HG02884 (cell line): ENCODE data around the gene SAFB.
"Not testable (repeated sequence)": the region's sequence is repeated elsewhere in the genome, so short reads cannot be mapped to it uniquely, and the experiment has no call there.

Experiments used
- ATAC-seq: cut with Tn5 transposase; IDR thresholded peaks from one replicate; pipeline ENCODE4 v1.9.1; 2021; ENCODE audit warnings: mild to moderate bottlenecking, moderate library complexity; ENCODE audit not compliant: unreplicated experiment

SAFB gene

DNA sequence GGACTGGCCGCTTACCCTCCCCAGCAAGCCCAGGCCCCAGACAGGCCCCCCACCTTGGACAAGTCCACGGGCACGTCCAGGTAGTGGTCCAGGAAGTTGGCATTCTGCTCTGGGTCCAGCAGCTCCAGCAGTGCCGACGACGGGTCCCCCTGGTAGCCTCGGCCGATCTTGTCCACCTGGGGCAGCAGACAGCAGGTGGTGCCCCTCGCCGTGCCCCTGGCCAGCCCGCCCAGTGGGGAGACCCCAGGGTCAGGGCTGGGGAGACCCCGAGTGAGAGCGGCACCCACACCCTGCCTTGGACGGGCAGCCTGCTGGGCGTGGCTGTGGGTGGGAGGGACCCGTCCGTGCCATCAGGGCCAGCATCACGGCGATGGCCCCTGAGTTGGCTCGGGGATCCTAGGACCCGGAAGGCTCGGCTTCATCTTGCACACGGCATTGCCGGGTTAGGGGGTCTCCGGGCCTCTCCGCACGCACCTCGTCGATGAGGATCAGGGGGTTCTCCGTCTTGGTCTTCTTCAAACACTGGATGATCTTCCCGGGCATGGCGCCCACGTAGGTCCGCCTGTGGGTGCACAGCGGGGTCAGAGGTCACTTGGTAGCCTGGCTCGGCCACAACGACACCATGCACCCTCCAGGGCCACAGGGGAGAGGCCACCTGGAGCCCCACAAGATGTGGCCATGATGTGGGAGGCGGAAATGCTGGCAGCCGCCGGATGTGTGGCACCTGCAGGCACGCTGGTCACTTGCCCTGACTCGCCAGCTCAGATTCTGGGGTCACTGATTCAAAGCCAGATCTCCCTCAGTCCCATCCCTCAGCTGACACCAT lies 73.5 kb downstream of the SAFB start:
- no peak for ATAC-seq

DNA sequence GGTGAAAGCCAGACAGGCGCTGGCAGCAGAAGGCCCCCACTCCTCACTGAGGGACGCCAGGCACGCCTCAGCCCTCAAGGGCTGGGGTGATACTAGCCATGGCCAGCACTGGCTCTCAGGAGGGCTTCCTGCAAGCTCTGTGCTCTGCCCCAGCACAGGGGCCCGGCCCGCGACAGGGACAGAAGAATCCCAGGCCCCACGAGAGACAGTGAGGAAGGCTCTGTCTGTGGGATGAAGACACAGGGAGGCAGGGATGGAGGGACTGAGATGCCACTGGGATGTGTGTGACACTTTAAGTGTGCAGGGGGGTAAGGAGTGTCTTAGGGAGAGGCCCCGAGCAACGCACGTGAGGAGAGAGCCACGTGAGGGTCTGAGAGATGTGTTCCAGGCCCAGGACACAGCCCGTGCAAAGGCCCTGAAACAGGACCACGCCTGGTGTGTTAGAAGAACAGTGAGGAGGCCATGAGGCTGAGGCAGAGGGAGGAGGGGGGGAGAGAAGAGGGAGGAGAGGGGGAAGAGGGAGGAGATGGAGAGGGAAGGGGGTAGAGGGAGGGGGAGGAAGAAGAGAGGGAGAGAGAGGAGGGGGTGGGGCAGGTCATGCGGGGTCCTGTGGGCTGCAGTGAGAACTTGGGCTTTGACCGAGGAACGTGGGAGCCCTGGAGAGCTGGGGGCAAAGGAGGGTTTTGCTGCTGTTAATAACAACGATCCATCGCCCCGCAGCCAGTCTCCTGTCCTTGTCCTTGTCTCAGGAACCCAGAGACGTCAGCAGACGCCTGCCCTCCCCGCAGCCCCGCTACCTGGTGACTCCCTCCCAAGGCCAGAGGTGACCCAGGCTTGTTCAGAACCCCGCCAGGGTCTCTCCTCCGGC lies 74.4 kb downstream of the SAFB start:
- ATAC-seq = no peak

DNA sequence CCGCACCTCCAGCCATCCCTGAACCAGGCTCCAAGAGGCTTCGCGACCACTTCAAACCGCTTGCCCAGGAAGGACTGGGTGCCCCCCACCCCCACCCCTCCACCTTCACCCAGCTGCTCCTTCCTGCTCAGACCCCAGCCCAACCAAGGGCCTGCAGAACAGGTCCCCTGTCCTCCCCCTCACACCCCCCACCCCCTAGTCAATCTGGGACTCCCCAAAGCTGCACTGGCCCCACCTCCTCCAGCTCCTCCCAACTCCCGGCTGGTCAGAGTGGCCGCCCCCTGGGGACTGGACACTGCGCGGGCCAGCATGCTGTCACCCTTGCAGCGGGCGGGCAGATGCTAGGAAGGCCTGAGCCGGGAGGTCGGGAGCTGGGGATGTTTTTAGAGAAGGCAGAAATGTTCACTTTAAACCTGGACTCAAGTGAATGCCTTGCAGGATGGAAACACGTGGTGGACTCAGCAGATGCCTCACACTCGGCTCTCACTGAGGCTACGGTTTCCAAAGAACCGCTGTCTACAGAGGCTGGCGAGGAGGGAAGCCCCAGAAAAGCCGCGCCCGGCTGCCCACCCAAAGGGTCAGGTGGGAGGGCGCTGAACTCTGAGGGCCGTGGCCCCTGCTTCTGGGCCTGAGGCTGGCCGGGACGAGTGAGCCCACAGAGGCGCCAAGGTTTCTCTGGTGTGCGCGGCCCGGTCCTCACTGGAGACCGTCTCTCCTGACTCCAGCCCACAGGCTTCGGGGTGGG lies 75.2 kb downstream of the SAFB start:
- no peak for ATAC-seq

DNA sequence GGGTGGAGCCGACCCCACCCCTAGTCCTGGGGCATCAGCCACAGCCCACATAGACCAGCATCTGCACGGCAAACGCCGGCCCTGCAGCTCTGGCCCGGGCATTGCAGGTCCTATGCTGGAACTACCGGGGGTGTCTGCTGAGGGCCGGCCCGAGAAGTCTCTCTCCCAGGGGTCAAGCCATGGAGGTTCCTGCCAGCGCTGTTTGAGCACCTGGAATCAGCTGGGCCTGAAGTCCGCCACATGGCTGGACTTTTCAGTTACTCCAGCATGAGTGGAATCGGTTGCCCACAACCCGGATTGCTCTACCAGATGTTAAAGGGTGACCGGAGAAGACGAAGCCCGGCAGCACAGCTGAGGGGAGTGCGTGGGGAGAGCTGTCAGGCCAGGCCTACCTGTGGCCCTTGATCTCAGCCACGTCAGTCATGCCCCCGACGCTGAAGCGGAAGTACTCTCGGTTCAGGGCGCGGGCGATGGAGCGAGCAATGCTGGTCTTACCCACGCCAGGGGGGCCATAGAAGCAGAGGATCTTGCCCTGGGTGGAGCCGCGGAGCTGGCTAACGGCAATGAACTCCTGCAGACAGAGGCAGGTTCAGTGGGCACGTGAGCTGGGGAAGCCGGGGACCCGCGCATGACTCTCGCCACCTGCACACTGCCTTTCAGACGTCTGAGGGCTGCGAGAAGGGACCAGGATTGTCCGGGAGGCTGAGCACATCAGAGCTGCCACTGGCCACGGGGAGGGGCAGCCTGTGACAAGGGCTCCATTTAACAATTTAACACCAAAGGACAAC lies 75.9 kb downstream of the SAFB start:
- no peak for ATAC-seq

DNA sequence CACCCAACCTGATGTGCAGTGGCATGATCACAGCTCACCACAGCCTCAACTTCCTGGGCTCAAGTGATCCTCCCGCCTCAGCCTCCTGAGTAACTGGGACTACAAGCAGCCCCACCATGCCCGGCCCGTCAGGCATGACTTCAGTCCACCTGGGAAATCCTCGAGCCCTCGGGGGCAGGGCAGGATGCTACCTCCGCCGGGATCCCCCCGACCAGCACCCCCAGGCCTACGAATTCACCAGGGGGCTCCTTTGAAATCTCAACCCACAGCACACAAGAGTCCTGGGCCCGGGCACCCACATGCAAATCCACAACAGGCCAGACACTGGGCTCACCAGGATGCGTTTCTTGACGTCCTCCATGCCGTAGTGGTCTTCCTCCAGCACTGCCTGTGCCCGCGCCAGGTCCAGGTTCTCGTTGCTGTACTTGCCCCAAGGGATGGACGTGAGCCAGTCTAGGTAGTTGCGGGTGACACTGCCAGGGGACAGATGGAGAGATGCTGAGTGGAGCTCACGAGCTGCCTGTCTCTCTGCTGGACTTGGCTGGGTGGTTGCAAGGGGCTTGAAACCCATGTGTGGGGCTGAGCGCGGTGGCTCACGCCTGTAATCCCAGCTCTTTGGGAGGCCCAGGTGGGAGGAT lies 77.7 kb downstream of the SAFB start:
- no peak for ATAC-seq

DNA sequence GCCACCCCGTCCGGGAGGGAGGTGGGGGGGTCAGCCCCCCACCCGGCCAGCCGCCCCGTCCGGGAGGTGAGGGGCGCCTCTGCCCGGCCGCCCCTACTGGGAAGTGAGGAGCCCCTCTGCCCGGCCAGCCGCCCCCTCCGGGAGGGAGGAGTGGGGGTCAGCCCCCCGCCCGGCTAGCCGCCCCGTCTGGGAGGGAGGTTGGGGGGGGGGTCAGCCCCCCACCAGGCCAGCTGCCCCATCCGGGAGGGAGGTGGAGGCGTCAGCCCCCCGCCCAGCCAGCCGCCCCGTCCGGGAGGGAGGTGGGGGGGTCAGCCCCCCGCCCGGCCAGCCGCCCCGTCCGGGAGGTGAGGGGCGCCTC lies 79.1 kb downstream of the SAFB start:
- not testable (repeated sequence) for ATAC-seq

DNA sequence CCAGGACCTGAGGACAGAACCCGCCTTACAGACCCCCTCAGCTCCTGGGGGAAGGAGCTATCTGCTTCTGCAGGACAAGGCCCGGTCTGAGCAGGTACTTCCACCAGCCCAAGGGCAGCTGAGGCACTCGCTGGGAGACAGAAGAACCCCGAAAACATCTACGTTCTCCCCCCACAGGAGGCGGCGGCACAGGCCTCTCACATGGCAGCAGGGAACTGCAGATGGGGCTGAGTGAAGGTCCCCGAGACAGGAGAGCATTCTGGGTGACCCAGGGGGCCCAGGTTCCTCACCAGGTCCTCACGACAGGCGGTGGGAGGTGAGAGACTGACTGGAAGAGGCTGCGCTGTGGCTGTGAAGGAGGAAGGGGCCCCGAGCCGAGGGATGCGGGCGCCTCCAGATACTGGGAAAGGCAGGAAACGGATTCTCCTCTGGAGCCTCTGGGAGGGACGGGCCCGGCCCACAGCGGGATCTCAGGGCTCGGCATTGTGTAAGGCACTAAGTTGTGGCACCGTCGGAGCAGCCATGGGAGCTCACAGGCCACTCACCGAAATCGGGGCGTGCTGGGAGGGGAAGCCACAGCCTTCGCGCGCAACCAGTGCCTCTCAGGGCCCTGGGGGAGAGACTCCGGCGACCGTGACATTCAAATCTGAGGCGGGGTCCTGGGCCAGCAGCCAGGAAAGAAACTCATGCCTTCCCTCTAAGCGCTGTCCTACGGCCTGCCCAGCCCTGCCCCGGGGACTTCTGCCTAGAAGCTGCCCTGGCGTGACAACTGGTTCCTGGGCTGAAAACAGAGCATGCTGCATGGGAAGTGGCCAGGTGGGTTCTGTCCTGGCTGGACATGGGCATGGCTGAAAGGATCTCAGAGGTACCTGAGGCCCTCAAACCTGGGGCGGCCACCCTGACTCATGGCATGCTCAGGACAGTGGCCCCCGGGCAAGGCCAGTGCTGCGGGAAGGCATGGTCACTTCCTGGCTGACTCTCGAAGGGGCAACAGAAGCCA lies 81.2 kb downstream of the SAFB start:
- no peak for ATAC-seq

DNA sequence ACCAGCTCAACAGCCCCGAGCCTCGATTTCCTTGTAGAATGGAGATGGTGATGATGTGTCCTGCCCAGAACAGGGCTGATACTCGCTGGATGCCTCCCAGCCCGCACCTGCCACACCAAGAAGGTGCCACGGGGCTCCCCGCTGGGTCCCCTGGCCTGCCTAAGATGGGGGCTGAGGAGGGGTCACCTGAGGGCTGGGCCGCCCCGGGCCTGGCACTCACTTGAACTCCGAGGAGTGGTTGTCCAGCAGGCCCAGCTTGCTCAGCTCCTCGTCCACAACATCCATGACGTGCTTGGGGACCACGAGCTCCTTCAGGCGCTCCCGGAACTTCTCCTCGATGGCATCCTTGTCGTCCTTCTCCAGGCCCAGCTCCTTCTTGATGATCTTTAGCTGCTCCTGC lies 82.7 kb downstream of the SAFB start:
- no peak for ATAC-seq

DNA sequence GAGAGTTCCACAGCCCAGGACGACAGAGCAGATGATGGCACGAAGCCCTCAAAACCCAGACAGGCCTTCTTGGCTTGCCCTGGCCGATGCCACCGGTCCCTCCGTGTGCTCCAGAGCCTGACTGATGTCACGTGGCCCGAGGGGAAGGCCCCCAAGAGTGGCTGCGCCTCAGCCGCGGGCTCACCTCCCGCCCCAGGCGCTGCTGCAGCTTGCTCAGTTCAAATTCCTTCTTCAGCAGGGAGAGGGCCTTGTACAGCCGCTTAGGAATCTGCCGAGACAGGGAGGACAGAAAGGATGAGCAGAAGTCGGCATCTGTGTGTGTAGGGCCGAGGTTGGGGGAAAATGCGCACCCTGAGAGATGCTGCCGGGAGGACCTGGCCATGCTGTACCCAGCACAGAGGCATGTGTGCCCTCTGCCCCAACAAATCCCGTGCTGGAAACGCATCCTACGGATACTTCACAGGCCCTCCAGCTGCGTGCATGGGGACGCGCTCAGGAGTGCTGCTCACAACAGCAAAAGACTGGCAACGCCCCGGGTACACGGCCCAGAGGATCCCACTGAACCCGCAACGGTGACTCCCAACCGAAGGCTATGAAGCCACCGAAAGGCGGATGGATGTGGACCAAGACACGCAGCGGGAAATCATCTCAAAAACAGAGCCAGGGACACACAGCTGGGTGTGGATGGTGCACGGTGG lies 84.1 kb downstream of the SAFB start:
- ATAC-seq = no peak

DNA sequence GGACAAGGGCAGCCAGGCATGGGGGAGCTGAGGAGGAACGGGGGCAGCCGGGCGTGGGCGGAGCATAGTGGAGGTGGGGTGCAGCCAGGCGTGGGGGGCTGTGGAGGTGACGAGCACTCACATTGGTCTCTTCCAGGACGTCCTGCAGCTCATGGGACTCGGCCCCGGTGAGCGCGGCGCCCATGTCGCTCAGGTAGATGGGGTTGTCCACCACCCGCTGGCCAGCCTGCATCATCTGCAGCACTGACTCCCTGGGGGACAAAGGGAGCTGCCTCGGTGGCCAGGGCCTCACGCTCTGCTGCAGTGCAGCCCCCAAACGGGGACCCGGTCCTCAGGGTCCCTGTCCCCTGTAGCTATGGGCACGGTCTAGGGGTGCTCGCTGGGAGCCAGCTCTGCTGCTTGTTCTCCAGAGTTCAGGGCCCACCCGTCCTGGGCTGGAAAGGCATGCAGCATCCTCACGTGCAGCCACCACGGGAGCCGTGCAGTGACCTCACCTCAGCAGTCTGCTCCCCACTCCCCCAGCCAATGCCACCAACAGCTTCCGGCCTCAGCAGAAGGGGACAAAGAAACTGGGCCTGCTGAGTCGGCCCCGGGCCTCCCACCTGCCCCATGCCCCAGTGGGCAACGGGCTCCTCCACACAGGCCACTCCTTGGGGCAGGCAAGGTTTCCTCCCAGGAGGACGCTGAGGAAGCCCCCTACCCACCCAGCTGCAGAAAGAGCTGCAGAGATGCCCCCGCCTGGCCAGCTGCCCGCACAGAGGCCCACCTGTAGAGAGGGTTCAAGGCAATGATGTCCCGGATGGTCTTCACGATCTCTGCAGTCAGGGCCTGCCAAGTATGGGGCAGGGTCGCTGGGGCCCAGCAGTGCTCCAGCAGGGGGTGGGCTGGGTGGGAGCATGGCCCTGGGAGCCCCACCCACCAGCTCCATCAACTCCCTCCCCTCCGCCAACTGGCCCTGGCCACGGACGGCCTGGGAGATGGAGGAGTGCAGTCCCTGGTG lies 85.0 kb downstream of the SAFB start:
- no peak for ATAC-seq

DNA sequence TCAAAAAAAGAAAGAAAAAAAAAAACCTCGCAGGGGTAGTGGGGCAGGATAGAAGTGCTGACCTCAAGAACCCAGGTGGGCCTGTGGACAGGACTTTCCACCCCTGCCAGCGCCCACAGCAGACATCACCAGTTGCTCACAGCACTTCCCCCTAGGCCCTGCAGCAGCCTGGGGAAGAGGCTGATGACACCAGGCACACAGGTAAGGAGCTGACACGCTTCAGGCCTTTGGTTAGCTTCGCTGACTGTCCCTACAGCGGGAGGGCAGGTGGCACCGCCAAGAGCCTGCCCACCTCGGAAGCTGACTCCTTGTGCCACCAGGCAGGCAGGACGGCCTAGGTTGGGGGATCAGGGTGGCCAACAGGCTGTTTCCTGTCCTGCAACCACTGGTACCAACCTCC lies 88.1 kb downstream of the SAFB start:
- ATAC-seq = no peak

DNA sequence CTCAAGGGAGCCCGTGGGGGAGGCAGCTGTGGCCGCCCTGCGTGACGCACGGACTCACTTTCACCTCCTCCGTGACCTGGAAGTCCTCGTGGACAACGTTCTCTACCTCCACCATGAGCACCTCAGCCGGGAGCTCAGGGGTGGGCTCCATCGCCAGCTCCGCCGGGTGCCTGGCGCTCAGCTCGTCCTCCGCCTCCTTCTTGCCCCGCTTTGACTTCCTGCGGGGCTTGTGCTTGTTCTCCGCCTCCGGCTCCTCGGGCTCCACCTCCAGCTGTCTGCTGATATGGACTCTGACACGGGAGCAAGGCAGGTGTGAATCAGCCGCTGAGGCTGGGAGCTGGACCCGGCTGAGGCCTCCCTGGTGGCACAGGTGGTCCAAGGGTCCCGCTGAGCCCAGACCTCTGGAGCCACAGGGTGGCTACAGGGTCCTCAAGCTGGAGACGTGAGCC lies 88.9 kb downstream of the SAFB start:
- ATAC-seq = no peak

DNA sequence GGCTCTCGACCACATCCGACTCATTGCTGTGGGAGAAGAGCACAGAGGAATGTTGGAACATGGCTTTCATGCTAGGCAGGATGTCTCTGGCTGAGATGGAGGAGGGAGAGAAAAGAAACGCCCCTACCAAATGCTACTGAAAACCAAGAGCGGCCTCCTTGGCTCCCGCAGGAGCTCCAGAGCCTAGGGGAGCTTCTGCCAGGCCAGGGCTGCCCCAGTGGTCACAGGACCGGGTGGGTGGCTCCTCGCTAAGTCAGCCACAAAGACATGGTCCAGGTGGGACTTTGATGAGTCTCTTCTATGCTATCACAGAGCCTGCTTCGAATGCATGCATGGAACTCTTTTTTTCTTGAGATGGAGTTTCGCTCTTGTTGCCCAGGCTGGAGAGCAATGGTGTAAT lies 90.3 kb downstream of the SAFB start:
- no peak for ATAC-seq

DNA sequence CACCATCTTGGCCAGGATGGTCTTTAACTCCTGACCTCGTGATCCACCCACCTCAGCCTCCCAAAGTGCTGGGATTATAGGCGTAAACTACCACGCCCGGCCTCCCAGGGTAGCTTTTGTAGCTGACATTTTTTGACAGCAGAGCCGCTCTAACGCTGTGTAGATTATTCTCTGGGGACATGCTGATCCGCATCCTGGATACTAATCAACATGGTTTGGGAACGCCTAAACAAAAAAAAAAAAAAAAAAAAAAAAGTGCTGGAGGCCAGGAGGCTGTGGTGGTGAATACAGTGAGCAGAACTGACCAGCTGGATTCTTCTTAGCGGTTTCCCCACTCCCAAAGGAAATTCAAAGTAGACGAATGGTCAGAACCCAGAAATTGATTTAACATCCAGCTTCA lies 91.9 kb downstream of the SAFB start:
- ATAC-seq = no peak

DNA sequence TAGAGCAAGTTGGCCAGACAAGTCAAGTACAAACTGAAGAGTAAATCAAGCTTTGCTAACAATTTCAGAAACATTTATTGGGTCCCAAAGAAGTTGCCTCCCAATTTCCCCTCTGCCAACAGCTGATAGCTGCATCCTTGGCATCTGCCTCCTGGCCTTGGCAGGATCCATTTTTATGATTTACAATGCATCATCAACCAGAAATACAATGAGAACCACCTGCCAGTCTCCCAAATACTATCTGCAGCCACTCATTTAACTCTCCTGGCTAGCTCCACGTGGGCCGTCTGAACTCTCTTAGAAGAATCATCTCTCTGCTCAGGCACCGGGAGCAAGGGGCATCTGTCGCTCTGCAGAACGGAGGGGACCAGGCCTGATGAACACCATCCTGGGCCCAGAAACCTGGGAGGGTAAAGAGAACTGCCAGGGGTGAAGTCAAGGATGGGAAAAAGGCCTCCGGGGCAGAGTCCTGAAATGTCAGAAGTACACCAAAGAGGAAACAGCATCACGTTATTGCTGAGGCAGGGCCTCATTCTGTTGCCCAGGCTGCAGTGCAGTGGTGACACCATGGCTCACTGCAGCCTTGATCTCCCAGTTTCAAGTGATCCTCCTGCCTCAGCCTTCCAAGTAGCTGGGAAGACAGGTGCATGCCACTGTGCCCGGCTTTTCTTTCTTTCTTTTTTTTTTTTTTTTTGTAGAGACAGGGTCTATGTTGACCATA lies 94.5 kb downstream of the SAFB start:
- ATAC-seq = no peak
